Liver (tissue), 9 donors: ENCODE measurements around the gene PACSIN3. TPM values are rescaled to one million over a fixed set of nuclear protein-coding genes. Genes with fewer than 3 reads are reported as not detected.

Experiments
- DNase-seq: peaks from one replicate; pipeline ENCODE4 v3.0.0-alpha.2; 2017; ENCODE audit warnings: low spot score
- H3K27ac ChIP-seq, 2 donors: one replicate each; pipeline ENCODE4 v1.7.0; 2013; ENCODE audit warnings: inconsistent platforms in 2 of 2, low read length in 2 of 2, control low read depth in 1 of 2, low read depth in 1 of 2, mild to moderate bottlenecking in 1 of 2
- H3K27me3 ChIP-seq, 4 donors: one replicate each; pipeline versions ENCODE4 v1.6.1 to v1.7.0; 2013; ENCODE audit warnings: low read length in 3 of 4, inconsistent platforms in 1 of 4, mild to moderate bottlenecking in 1 of 4, moderate library complexity in 1 of 4; ENCODE audit not compliant: control insufficient read depth in 4 of 4, insufficient read depth in 4 of 4
- H3K36me3 ChIP-seq, 4 donors: one replicate each; pipeline versions ENCODE4 v1.6.1 to v1.7.0; 2013; ENCODE audit warnings: low read length in 3 of 4, mild to moderate bottlenecking in 3 of 4, low read depth in 1 of 4, moderate library complexity in 1 of 4; ENCODE audit not compliant: control insufficient read depth in 4 of 4, insufficient read depth in 3 of 4
- H3K4me1 ChIP-seq, 4 donors: one replicate each; pipeline versions ENCODE4 v1.6.1 to v1.7.0; 2013; ENCODE audit warnings: low read length in 3 of 4, mild to moderate bottlenecking in 3 of 4, moderate library complexity in 1 of 4; ENCODE audit not compliant: control insufficient read depth in 4 of 4, insufficient read depth in 4 of 4
- H3K4me3 ChIP-seq, 3 donors: one replicate each; pipeline versions ENCODE4 v1.6.1 to v1.7.0; 2013; ENCODE audit warnings: low read length in 3 of 3, control low read depth in 1 of 3, low read depth in 1 of 3, mild to moderate bottlenecking in 1 of 3
- H3K9ac ChIP-seq, 2 donors: one replicate each; pipeline ENCODE4 v1.7.0; 2013; ENCODE audit warnings: low read length in 2 of 2, mild to moderate bottlenecking in 2 of 2, moderate library complexity in 2 of 2, control low read depth in 1 of 2, low read depth in 1 of 2
- H3K9me3 ChIP-seq, 4 donors: one replicate each; pipeline versions ENCODE4 v1.6.1 to v1.7.0; 2013; ENCODE audit warnings: low read length in 3 of 4; ENCODE audit not compliant: control insufficient read depth in 4 of 4
- ATF3 ChIP-seq: IDR thresholded peaks from 2 replicates; pipeline ENCODE4 v1.6.1; 2016; ENCODE audit warnings: antibody characterized with exemption
- CTCF ChIP-seq: fragments of 150-350 bp; IDR thresholded peaks from 2 replicates; pipeline ENCODE4 v1.5.1; 2017; ENCODE audit warnings: improper control_type of control experiment, low read depth, low read length; ENCODE audit not compliant: missing input control
- FOXA1 ChIP-seq: IDR thresholded peaks from 2 replicates; pipeline ENCODE4 v1.6.1; 2016; ENCODE audit warnings: antibody characterized with exemption
- FOXA2 ChIP-seq: IDR thresholded peaks from 2 replicates; pipeline ENCODE4 v1.6.1; 2016; ENCODE audit warnings: antibody characterized with exemption
- GABPA ChIP-seq, 2 donors: IDR thresholded peaks in 1 of 2; conservative IDR thresholded peaks in 1 of 2; 2 replicates each; pipeline ENCODE4 v1.6.1; 2016; ENCODE audit warnings: antibody characterized with exemption in 2 of 2, mild to moderate bottlenecking in 1 of 2, moderate library complexity in 1 of 2
- HNF4A ChIP-seq, 2 donors: conservative IDR thresholded peaks; 2 replicates each; pipeline ENCODE4 v1.6.1; 2016; ENCODE audit warnings: antibody characterized with exemption in 2 of 2, mild to moderate bottlenecking in 2 of 2
- HNF4G ChIP-seq: IDR thresholded peaks from 2 replicates; pipeline ENCODE4 v1.6.1; 2016; ENCODE audit warnings: antibody characterized with exemption
- MAX ChIP-seq: IDR thresholded peaks from 2 replicates; pipeline ENCODE4 v1.6.1; 2016; ENCODE audit warnings: antibody characterized with exemption
- NR2F2 ChIP-seq: IDR thresholded peaks from 2 replicates; pipeline ENCODE4 v1.6.1; 2016; ENCODE audit warnings: antibody characterized with exemption
- REST ChIP-seq: IDR thresholded peaks from 2 replicates; pipeline ENCODE4 v1.6.1; 2016; ENCODE audit warnings: antibody characterized with exemption, mild to moderate bottlenecking
- RXRA ChIP-seq, 2 donors: IDR thresholded peaks; 2 replicates each; pipeline ENCODE4 v1.6.1; 2017 to 2018; ENCODE audit warnings: antibody characterized with exemption in 2 of 2, mild to moderate bottlenecking in 1 of 2
- SP1 ChIP-seq: IDR thresholded peaks from 2 replicates; pipeline ENCODE4 v1.6.1; 2018; ENCODE audit warnings: antibody characterized with exemption, mild to moderate bottlenecking
- YY1 ChIP-seq: IDR thresholded peaks from 2 replicates; pipeline ENCODE4 v1.6.1; 2016; ENCODE audit warnings: antibody characterized with exemption, mild to moderate bottlenecking
- WGBS: extraction: QIAGEN DNeasy Blood & Tissue Kit; methylation state at CpG from one replicate; pipeline ENCODE4 v1.1.7; 2013; 5-methylcytosine and 5-hydroxymethylcytosine counted together
- polyA plus RNA-seq, 2 donors: library from polyadenylated mRNA; stranded (reverse) in 1 of 2; unstranded in 1 of 2; fragments of 200-250 nt in 1 of 2; fragments of >200 nt in 1 of 2; fragmentation: Nextera tagmentation in 1 of 2; extraction: Ambion mirVana in 1 of 2; gene quantifications; one replicate each; pipeline versions ENCODE4 v1.2.1 to v1.2.3, GENCODE V29; 2013 to 2015
- total RNA-seq, 2 donors: library from RNA; depleted of rRNA; stranded (reverse); fragments of >200 nt; gene quantifications; one replicate each; pipeline ENCODE4 v1.2.3, GENCODE V29; 2014
- donor health status: healthy.
- donor health status: healthy.
- donor health status: healthy.
- donor health status: healthy.
- donor health status: healthy.

The PACSIN3 gene
- total and polyA plus RNA-seq, 4 donors, result 12.1 to 23.3 (median 19.7) TPM

- no peaks in the 10 kb centered on the region for H3K9me3 ChIP-seq
- no peak overlapping the region for H3K9ac ChIP-seq
- peaks cover 0 to 4% (median 0%) of the 10 kb centered on the region in 4 donors for H3K4me1 ChIP-seq
- WGBS, result 96% methylated on average over 20 of the region's 20 CpGs
- no peak for DNase-seq
- no peaks in the 10 kb centered on the region for H3K27me3 ChIP-seq
- TF ChIP-seq RXRA (IDR thresholded peaks at IDR 0.05) (no peak), MAX (no peak), FOXA1 (no peak), REST (no peak), HNF4G (no peak), SP1 (no peak), YY1 (no peak), FOXA2 (no peak), GABPA (IDR thresholded peaks at IDR 0.05 in 1 of 2, conservative IDR thresholded peaks at IDR 0.05 in 1 of 2) (no peak)
- H3K4me3 ChIP-seq, result no peak overlapping the region
- H3K36me3 ChIP-seq, result no peaks in the 10 kb centered on the region
- H3K27ac ChIP-seq, result no peak overlapping the region
These were observed 29.3 kb downstream of the PACSIN3 start for GRCh38 chr11:47156951-47157350.

- Histone ChIP-seq H3K36me3 (no peaks in the 10 kb centered on the region), H3K4me1 (peaks cover 0 to 4% (median 0%) of the 10 kb centered on the region in 4 donors), H3K27me3 (no peaks in the 10 kb centered on the region), H3K27ac (no peak overlapping the region), H3K9me3 (no peaks in the 10 kb centered on the region), H3K4me3 (no peak overlapping the region), H3K9ac (no peak overlapping the region)
- DNase-seq, result no peak
- 95% methylated on average over 6 of the region's 6 CpGs for WGBS
- no peak for TF ChIP-seq YY1
- no peak for TF ChIP-seq SP1
- no peak for TF ChIP-seq MAX
- TF ChIP-seq HNF4A (conservative IDR thresholded peaks at IDR 0.05), result no peak
- no peak for TF ChIP-seq FOXA1
- no peak for TF ChIP-seq CTCF
- no peak for TF ChIP-seq NR2F2
- TF ChIP-seq ATF3, result no peak
These were observed 29.9 kb downstream of the PACSIN3 start for GRCh38 chr11:47156333-47156732.
